ENCODE measurements around the gene TEX12.

The TEX12 gene

DNA sequence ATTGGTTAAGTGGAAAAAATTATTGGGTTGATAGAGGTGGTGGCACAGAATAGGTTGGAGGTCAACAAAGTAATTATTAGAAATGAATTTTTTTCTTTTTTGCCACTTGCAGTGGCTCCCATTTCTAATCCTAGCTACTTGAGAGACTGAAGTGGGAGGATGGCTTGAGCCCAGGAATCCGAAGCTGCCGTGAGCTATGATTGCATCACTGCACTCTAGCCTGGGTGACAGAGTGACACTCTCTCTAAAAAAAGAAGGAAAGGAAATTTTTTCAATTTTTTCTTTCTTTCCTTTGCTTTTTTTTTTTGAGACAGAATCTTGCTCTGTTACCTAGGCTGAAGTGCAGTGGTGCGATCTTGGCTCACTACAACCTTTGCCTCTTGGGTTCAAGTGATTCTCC lies 6.0 kb downstream of the TEX12 start:
- TF ChIP-seq, protein P1, sequence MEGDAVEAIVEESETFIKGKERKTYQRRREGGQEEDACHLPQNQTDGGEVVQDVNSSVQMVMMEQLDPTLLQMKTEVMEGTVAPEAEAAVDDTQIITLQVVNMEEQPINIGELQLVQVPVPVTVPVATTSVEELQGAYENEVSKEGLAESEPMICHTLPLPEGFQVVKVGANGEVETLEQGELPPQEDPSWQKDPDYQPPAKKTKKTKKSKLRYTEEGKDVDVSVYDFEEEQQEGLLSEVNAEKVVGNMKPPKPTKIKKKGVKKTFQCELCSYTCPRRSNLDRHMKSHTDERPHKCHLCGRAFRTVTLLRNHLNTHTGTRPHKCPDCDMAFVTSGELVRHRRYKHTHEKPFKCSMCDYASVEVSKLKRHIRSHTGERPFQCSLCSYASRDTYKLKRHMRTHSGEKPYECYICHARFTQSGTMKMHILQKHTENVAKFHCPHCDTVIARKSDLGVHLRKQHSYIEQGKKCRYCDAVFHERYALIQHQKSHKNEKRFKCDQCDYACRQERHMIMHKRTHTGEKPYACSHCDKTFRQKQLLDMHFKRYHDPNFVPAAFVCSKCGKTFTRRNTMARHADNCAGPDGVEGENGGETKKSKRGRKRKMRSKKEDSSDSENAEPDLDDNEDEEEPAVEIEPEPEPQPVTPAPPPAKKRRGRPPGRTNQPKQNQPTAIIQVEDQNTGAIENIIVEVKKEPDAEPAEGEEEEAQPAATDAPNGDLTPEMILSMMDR (IDR thresholded peaks at IDR 0.05), result no peak

DNA sequence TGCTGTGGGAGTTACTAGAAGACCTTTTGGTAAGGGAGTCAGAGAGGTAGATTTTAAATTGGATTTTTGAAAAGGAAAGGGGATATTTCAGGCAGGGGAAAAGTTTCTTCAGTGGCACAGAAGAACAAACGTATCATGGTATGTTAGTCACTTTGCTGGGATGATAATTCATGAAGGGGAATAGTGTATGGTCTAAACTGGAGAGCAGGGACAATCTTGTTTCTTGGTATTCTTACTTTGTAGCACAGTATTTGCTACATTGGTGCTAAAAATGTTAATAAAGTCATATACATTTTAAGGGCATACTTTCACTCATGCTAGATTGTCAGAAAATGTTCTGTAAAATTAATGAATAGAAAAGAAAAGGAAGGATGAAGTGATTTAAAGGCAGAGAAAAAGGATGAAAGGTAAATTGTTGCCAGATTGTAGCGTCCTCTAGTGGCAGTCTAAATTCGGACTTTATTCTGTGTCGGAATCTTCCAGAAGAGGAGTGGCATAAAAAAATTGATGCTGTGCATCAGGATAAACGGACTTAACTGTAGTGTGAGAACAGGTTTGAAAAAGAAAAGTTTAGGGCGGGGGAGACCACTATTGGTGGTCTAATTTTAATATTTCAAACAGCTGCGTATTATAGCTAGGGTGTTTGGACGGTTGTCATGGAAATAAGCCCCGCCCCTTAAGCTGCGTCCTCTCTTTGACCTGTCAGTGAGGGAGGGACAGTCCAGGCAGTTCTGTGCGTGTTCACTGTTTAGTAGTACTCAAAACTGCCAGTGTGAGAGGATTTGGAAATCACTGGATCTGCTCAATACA lies 7.8 kb downstream of the TEX12 start, which contains the start of gene BCO2:
BCO2 (plus strand) TSS at position 724 of the 810 bp plus-strand sequence. CDS start 90 bp downstream, outside the sequence.
- TF ChIP-seq, protein P1 (IDR thresholded peaks at IDR 0.05), result peak; percentile 93

DNA sequence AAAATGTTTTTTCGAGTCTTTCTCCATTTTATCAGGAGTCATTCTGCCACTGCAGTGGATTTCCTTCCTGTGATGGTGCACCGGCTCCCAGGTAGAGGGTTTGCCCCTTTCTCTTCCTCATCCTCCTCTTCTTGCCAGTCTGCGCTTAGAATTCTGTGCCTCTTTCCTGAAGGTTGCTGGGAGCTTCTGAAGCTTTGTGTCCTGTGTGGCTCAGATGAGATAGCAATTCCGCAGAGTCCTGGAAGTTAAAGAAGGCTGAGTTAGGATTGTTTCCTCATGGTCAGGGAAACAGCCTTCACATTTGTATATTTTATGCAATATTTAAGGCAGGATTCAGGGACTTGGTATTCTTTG lies 8.4 kb downstream of the TEX12 start:
- TF ChIP-seq, protein P1 (IDR thresholded peaks at IDR 0.05), result no peak

DNA sequence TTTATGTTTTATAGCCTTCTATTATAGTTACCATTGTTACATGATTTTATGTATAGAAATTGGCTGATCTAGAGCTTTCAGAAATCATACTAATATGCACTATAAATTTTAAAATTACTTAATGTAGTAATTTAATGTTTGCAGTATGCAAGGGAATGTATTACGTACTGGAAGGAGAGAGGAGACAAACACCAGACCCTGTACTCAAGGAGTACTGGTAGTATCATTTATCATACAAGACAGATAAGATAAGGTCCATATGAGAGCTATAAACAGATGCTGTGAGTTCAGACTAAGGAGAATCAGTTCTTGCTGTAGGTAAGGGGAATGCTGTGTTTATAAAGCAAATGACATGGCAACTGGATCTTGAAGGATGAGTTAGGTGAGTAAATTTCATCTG lies 8.9 kb downstream of the TEX12 start:
- TF ChIP-seq, protein P1 (IDR thresholded peaks at IDR 0.05), result no peak

GRCh38 chr11:112177589-112177988 lies 10.4 kb downstream of the TEX12 start:
- TF ChIP-seq, protein P1 (IDR thresholded peaks at IDR 0.05), result no peak

DNA sequence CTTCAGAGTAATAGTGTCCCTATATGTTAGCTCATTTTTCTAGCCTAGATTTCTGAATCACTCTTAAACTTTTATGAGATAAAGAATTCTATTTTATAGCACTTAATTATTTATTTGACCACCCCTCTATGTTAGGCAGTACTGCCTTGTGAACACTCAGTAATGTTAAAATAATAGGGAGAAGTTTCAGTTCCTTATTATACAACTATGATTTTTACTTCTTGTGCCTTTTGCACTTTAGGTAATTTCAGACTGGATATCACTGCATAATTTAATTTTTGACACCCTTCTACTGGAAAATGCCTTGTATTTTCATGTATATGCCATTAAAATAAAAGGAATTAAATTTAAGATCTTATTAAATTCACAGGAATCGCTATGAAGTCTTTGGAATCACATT lies 11.3 kb downstream of the TEX12 start:
- TF ChIP-seq, protein P1 (IDR thresholded peaks at IDR 0.05), result no peak

GRCh38 chr11:112178936-112179335 lies 11.8 kb downstream of the TEX12 start:
- TF ChIP-seq, protein P1 (IDR thresholded peaks at IDR 0.05), result no peak

Measured in LNCAP (cell line).